ENCODE measurements around the gene ADAT3. TPM values are rescaled to one million over a fixed set of nuclear protein-coding genes. Genes with fewer than 3 reads are reported as not detected.

Gene ADAT3
- total and polyA plus RNA-seq, 2 experiments from 2014 or later, result 2.4 to 11.0 TPM

DNA sequence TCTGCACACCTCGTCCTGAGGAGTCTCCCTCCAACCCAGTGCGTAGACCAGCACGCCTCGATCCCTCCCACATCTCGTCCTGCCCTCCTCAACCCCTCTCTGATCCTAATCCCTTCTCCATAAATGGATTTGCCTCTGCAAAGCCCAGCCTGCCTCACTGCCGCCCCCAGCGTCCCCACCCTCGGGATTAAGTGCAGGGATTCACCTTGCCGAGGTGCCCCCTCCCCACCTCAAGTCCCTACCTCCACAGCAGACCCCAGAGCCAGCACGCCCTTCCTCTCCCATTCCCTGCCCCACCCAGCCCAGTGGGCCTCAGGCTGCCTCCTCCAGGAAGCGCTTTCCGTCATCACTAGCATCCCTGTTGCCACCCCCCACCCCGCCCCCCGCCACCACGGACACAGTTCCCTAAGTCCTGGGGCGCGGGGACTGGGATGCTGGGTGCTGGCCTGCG lies 45.8 kb upstream of the ADAT3 start:
- TF ChIP-seq EZH2phosphoT487 (IDR thresholded peaks at IDR 0.05; ENCODE audit: low read depth, severe bottlenecking, unreplicated experiment) (no peak), EZH2 (IDR thresholded peaks at IDR 0.05; ENCODE audit: borderline replicate concordance) (no peak)
- TF ChIP-seq, protein P1, sequence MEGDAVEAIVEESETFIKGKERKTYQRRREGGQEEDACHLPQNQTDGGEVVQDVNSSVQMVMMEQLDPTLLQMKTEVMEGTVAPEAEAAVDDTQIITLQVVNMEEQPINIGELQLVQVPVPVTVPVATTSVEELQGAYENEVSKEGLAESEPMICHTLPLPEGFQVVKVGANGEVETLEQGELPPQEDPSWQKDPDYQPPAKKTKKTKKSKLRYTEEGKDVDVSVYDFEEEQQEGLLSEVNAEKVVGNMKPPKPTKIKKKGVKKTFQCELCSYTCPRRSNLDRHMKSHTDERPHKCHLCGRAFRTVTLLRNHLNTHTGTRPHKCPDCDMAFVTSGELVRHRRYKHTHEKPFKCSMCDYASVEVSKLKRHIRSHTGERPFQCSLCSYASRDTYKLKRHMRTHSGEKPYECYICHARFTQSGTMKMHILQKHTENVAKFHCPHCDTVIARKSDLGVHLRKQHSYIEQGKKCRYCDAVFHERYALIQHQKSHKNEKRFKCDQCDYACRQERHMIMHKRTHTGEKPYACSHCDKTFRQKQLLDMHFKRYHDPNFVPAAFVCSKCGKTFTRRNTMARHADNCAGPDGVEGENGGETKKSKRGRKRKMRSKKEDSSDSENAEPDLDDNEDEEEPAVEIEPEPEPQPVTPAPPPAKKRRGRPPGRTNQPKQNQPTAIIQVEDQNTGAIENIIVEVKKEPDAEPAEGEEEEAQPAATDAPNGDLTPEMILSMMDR (IDR thresholded peaks at IDR 0.05; ENCODE audit: poor library complexity), result no peak
- no peaks in the 10 kb centered on the region for H3K27me3 ChIP-seq
- H4K20me1 ChIP-seq (ENCODE audit: insufficient read depth, poor library complexity, severe bottlenecking), result peaks cover 42% of the 10 kb centered on the region
- 56% methylated on average over 3 of the region's 18 CpGs for WGBS (ENCODE audit: low lambda C conversion rate, missing lambda C conversion rate)
- H3K36me3 ChIP-seq (replicated peaks; ENCODE audit: insufficient read depth, low read depth), result no peaks in the 10 kb centered on the region
- no peak overlapping the region for H2AFZ ChIP-seq
- H3K79me2 ChIP-seq, result peaks cover 75% of the 10 kb centered on the region
- no peaks in the 10 kb centered on the region for H3K9me2 ChIP-seq (replicated peaks; ENCODE audit: insufficient read depth)
- peak overlapping the region; percentile 28 for H3K27ac ChIP-seq
- H3K4me2 ChIP-seq, result peak overlapping the region; percentile 98
- H3K4me3 ChIP-seq, result no peak overlapping the region
- peaks cover 72% of the 10 kb centered on the region for H3K4me1 ChIP-seq (ENCODE audit: insufficient read depth)
- DNase-seq (ENCODE audit: low spot score), result no peak
- H3K9me3 ChIP-seq (ENCODE audit: low read depth), result no peaks in the 10 kb centered on the region

DNA sequence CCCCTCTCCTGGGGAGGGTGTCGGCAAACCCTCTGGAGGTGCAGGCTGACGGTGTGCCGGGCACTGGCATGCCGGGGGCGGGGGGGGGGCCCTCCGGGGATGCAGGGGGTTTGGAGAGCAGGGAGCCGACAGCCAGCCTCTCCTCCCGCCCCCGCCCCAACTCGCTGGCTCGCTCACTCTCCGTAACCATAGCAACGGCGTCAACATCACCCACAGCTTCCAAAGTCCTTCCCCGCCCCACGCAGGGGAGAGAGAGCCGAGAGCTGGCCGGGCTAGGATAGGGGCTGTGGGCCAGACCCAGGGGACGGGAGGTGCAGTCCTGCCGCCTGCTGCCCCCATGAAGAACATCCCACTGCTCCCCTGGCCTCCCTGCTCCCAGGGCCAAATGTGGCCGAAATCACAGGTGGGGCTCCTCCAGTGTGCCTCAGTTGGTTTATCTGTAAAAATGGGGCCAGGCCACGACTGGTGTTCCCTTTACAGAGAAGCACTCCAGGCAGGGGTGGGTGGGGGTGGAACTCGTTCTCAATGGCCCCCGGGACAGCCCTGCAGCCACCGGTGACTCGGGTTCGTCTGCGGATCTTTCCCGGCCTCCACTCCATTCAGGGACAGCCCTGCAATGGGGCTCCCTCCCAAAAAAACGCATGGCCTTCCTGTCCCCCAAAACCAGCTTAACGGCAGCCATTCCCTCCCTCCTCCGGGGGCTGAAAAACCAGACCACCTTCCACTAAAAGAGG lies 45.0 kb upstream of the ADAT3 start:
- Histone ChIP-seq H2AFZ (no peak overlapping the region), H3K9me3 (ENCODE audit: low read depth) (no peaks in the 10 kb centered on the region), H4K20me1 (ENCODE audit: insufficient read depth, poor library complexity, severe bottlenecking) (peaks cover 42% of the 10 kb centered on the region), H3K27ac (no peak overlapping the region), H3K27me3 (no peaks in the 10 kb centered on the region), H3K36me3 (replicated peaks; ENCODE audit: insufficient read depth, low read depth) (no peaks in the 10 kb centered on the region), H3K4me1 (ENCODE audit: insufficient read depth) (peaks cover 72% of the 10 kb centered on the region), H3K9me2 (replicated peaks; ENCODE audit: insufficient read depth) (no peaks in the 10 kb centered on the region), H3K79me2 (peaks cover 66% of the 10 kb centered on the region), H3K4me2 (peak overlapping the region; percentile 98), H3K4me3 (no peak overlapping the region)
- TF ChIP-seq EZH2 (IDR thresholded peaks at IDR 0.05; ENCODE audit: borderline replicate concordance), result no peak
- TF ChIP-seq, protein P1 (IDR thresholded peaks at IDR 0.05; ENCODE audit: poor library complexity), result no peak
- TF ChIP-seq EZH2phosphoT487 (IDR thresholded peaks at IDR 0.05; ENCODE audit: low read depth, severe bottlenecking, unreplicated experiment), result no peak
- peak; percentile 94 for DNase-seq (ENCODE audit: low spot score)
- 28% methylated on average over 23 of the region's 32 CpGs for WGBS (ENCODE audit: low lambda C conversion rate, missing lambda C conversion rate)

DNA sequence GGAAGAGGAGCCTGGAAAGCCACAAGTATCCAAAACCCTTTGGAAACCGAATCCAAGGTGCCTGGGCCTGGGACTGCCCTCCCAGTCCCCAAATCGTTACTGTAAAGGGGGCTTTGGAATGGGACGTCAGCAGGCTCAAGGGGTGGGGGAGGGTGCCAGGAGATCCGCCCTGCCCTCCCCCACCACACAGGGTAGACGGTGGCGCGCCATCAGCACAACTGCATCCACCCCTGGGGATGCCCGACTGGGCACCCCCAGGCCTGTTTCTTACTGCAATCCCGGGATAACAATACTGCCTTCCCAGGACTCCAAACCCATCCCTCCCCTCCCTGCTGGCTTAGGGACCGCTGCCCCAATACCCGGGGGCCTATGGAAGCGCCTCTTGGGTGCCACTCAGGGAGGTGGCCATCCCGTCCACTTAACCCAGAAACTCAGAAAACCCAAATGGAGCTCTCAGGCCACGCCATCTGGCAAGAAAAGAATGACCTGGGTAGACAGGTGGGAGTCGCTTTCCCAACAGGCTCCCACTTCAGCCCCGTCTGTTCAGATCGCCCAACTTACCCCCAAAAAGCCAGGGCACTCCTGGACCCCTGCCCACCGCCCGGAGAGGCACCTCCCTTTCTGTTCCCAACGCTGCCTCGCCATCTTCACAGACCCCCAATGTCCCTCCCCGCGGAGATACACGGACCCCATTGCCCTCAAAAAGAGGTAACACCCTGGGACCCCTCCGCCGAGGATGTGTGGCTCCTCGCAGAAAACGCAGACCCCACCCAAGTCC lies 44.2 kb upstream of the ADAT3 start:
- Histone ChIP-seq H3K4me1 (ENCODE audit: insufficient read depth) (peaks cover 65% of the 10 kb centered on the region), H2AFZ (no peak overlapping the region), H3K36me3 (replicated peaks; ENCODE audit: insufficient read depth, low read depth) (no peaks in the 10 kb centered on the region), H3K27me3 (no peaks in the 10 kb centered on the region), H4K20me1 (ENCODE audit: insufficient read depth, poor library complexity, severe bottlenecking) (peaks cover 42% of the 10 kb centered on the region), H3K9me2 (replicated peaks; ENCODE audit: insufficient read depth) (no peaks in the 10 kb centered on the region), H3K27ac (no peak overlapping the region), H3K79me2 (peaks cover 61% of the 10 kb centered on the region), H3K4me3 (peak overlapping the region; percentile 90), H3K9me3 (ENCODE audit: low read depth) (no peaks in the 10 kb centered on the region), H3K4me2 (peak overlapping the region; percentile 98)
- 46% methylated on average over 22 of the region's 28 CpGs for WGBS (ENCODE audit: low lambda C conversion rate, missing lambda C conversion rate)
- DNase-seq (ENCODE audit: low spot score), result no peak
- TF ChIP-seq, protein P1 (IDR thresholded peaks at IDR 0.05; ENCODE audit: poor library complexity), result no peak
- TF ChIP-seq EZH2phosphoT487 (IDR thresholded peaks at IDR 0.05; ENCODE audit: low read depth, severe bottlenecking, unreplicated experiment) (no peak), EZH2 (IDR thresholded peaks at IDR 0.05; ENCODE audit: borderline replicate concordance) (no peak)
